ENCODE results near the gene OPCML. TPM values are rescaled to one million over a fixed set of nuclear protein-coding genes. Genes with fewer than 3 reads are reported as not detected.

The OPCML gene
- total and polyA plus RNA-seq, 9 donors, result 0.59 to 3.5 (median 1.5) TPM

DNA sequence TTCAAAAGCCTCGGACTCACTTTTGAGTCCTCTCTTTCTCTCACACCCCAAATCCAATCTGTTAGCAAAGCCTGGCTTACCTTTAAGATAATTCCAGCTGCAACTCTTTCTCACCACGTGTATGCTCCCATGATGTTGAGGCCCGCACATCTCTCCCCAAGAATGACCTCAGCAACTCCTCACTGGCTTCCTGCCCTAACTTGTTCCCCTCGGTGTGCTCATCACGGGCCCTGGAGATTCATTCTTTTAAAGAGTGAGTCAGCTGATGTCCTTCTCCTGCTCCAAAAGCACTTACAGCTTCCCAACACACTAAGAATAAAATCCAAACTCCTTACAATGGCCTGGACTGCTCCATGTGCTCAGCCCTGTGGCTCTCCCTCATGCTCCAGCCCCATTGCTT lies 1041.3 kb downstream of the OPCML start:
- Histone ChIP-seq H3K4me1 (ENCODE audit: control insufficient read depth, insufficient read depth, low read length) (peaks cover 14% of the 10 kb centered on the region), H3K36me3 (ENCODE audit: control insufficient read depth, insufficient read depth, low read length) (no peaks in the 10 kb centered on the region), H3K9me3 (replicated peaks; ENCODE audit: control insufficient read depth, low read depth, low read length) (peaks cover 1% of the 10 kb centered on the region), H3K27me3 (ENCODE audit: control insufficient read depth, insufficient read depth, low read length) (no peaks in the 10 kb centered on the region), H3K27ac (ENCODE audit: low read length) (no peak overlapping the region), H3K4me3 (ENCODE audit: low read length) (no peak overlapping the region)
- WGBS (ENCODE audit: insufficient coverage), result 20% methylated on average over 5 of the region's 5 CpGs
- DNase-seq, result peak; percentile 91

DNA sequence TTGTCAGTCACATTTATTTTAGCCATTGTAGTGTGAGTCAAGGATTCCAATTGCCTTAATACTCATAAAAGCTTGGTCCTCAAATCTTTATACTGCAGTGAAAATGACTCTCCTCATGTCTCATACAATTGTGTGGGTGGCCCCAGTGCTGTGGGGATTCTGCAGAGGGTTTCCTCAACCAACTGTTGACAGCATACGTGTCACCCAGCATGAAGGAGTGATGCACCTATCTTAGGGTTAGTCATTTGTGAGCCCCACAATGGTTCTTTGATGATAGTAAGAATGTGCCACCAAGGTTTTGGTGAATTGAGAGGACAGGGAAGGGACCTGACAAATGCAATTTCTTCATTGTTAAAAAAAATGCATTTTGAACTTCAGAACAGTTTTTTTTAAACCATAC lies 1046.2 kb downstream of the OPCML start:
- H3K4me1 ChIP-seq (ENCODE audit: control insufficient read depth, insufficient read depth, low read length), result peaks cover 6% of the 10 kb centered on the region
- H3K27ac ChIP-seq (ENCODE audit: low read length), result no peak overlapping the region
- H3K4me3 ChIP-seq (ENCODE audit: low read length), result no peak overlapping the region
- H3K9me3 ChIP-seq (replicated peaks; ENCODE audit: control insufficient read depth, low read depth, low read length), result peaks cover 5% of the 10 kb centered on the region
- WGBS (ENCODE audit: insufficient coverage), result no CpG with 5 or more reads among the region's 1 CpG
- no peak for DNase-seq
- no peaks in the 10 kb centered on the region for H3K27me3 ChIP-seq (ENCODE audit: control insufficient read depth, insufficient read depth, low read length)
- no peaks in the 10 kb centered on the region for H3K36me3 ChIP-seq (ENCODE audit: control insufficient read depth, insufficient read depth, low read length)

DNA sequence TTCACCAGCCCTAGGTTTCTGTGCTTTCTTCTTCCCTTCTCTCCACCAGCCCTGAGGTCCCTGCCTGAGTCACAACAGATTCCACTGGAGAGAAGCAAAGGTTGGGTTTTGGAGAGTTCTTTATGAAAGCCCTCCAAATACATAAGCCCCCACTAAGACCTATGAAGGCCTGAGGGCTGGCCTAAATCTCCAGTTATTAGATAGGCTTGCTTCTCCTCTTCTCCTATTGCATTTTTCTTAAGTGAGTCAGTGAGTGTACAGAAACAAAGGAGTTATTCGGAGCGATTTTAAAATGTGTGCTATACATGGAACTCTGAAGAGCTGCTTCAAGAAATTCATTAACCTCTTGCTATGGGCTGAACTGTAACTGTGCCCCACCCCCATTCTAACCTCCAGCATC lies 1057.3 kb downstream of the OPCML start:
- DNase-seq, result no peak

DNA sequence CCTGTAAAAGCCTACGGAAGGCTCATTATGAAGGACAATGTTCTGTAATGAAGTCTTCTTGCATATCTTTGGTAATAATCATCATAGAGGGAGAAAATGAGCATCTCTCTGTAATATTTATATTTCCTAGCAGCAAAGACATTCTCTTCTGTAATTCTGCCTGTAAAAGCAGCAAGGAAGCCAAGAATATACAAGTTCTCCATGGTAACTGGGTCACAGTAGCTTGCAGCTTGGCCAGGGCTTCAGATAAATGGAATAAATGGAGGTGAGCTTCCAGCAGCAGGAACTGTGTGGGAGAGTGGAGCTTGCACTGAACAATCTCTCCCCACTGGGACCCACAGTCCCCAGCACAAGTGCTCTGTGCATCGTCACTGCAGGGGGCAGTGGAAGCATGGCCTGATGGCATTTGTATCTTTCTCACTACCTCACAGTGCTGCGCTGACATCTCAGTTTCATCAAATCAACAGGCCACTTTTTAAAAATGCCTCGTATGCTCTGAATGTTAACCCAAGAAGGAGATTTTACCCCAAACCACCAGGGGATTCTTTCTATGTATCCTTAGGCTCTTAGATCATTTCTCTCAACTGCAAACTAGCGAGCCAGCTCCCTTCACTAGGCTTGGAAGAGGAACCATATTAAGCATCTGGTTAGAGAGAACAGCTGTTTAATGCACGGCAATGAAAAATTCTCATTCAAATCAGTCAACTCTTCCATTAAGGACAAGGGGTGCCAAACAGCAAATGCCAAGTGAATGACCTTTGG lies 1059.7 kb downstream of the OPCML start:
- Histone ChIP-seq H3K36me3 (ENCODE audit: control insufficient read depth, insufficient read depth, low read length) (no peaks in the 10 kb centered on the region), H3K27ac (ENCODE audit: low read length) (peak overlapping the region; percentile 90), H3K9me3 (replicated peaks; ENCODE audit: control insufficient read depth, low read depth, low read length) (no peaks in the 10 kb centered on the region), H3K27me3 (ENCODE audit: control insufficient read depth, insufficient read depth, low read length) (no peaks in the 10 kb centered on the region), H3K4me3 (ENCODE audit: low read length) (no peak overlapping the region), H3K4me1 (ENCODE audit: control insufficient read depth, insufficient read depth, low read length) (peaks cover 19% of the 10 kb centered on the region)
- 27% methylated on average over 3 of the region's 6 CpGs for WGBS (ENCODE audit: insufficient coverage)
- peak; percentile 98 for DNase-seq

More for the DNA sequence above, 1057.3 kb downstream of the OPCML start:
- WGBS (ENCODE audit: insufficient coverage), result no CpG with 5 or more reads among the region's 2 CpGs
- H3K36me3 ChIP-seq (ENCODE audit: control insufficient read depth, insufficient read depth, low read length), result no peaks in the 10 kb centered on the region
- H3K4me3 ChIP-seq (ENCODE audit: low read length), result no peak overlapping the region
- no peaks in the 10 kb centered on the region for H3K27me3 ChIP-seq (ENCODE audit: control insufficient read depth, insufficient read depth, low read length)
- no peaks in the 10 kb centered on the region for H3K9me3 ChIP-seq (replicated peaks; ENCODE audit: control insufficient read depth, low read depth, low read length)
- peaks cover 19% of the 10 kb centered on the region for H3K4me1 ChIP-seq (ENCODE audit: control insufficient read depth, insufficient read depth, low read length)
- no peak overlapping the region for H3K27ac ChIP-seq (ENCODE audit: low read length)

DNA sequence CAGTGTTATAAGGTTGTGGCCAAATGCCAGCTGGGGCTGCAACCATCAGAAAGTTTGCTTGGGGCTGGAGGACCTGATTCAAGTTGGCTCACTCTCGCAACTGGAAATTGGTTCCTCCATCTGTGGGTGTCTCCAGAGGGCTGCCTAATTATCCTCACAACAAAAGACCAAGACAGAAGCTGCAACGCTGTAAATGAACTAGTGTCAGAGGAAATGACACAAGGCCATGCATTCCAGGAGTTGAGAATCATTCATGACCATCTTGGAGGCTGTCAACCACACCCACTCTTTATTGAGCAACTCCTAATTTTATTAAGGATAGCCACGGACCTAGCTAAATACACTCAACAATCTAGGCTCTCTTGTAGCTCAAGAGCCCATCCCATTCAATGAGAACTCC lies 1060.8 kb downstream of the OPCML start:
- peak; percentile 57 for DNase-seq
- Histone ChIP-seq H3K9me3 (replicated peaks; ENCODE audit: control insufficient read depth, low read depth, low read length) (no peaks in the 10 kb centered on the region), H3K36me3 (ENCODE audit: control insufficient read depth, insufficient read depth, low read length) (no peaks in the 10 kb centered on the region), H3K4me1 (ENCODE audit: control insufficient read depth, insufficient read depth, low read length) (peaks cover 19% of the 10 kb centered on the region), H3K4me3 (ENCODE audit: low read length) (no peak overlapping the region), H3K27me3 (ENCODE audit: control insufficient read depth, insufficient read depth, low read length) (no peaks in the 10 kb centered on the region), H3K27ac (ENCODE audit: low read length) (peak overlapping the region; percentile 90)
- WGBS (ENCODE audit: insufficient coverage), result 15% methylated on average over 1 of the region's 3 CpGs

DNA sequence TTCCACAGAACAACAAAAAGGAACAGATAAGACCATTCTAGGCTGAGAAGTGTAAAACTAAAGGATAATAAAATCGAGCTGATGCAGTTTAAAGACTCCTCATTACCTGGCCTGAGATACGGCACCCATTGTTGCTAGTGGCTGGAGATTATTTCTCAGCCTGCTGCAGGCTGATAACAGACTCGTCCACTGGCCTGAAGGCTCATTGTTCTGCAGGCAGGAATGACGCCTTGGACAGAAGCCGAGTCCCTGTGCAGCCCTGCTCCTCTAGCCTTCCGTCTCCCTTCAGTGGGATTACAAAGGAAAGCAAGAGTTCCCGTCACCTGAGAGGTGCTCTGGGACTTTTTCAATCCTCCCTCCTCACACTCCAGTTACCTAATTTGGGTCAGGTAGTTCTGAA lies 1065.3 kb downstream of the OPCML start:
- no peaks in the 10 kb centered on the region for H3K27me3 ChIP-seq (ENCODE audit: control insufficient read depth, insufficient read depth, low read length)
- no peaks in the 10 kb centered on the region for H3K9me3 ChIP-seq (replicated peaks; ENCODE audit: control insufficient read depth, low read depth, low read length)
- WGBS (ENCODE audit: insufficient coverage), result 46% methylated on average over 4 of the region's 7 CpGs
- H3K4me3 ChIP-seq (ENCODE audit: low read length), result no peak overlapping the region
- no peak overlapping the region for H3K27ac ChIP-seq (ENCODE audit: low read length)
- H3K4me1 ChIP-seq (ENCODE audit: control insufficient read depth, insufficient read depth, low read length), result peaks cover 19% of the 10 kb centered on the region
- no peak for DNase-seq
- no peaks in the 10 kb centered on the region for H3K36me3 ChIP-seq (ENCODE audit: control insufficient read depth, insufficient read depth, low read length)

DNA sequence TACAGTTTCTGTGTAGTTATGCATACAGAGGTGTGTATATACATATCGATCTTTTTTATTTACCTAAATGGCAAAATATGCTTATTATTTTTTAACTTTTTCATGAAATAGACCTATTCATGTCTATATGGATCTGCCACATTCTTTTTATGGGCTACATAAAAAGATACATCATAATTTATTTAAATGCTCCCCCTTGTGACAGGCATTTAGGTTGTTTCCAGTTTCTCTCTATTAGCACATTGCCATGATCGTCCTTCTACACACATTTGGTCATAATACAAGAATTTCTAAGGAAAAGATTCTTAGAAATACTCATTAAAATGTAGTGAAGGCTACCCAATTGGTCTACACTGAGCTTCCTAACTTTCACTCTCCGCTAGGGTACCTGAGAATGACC lies 1067.4 kb downstream of the OPCML start:
- DNase-seq, result no peak

DNA sequence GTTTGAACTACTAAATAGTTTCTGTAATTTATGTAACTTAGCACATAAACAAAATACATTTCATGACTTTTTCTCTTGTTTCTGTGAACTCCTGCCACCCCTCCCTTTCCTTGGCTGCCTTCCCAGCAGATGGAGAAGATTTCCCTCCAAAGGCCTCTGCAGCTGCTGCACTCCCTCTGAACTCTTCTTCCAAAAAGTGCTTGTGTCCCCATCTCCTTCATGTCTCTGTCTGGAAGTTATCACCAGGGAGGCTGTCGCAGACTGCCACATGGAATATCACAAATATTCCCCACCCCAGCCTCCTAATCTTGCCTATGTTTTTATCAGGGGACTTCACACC lies 1068.3 kb downstream of the OPCML start:
- Histone ChIP-seq H3K4me3 (ENCODE audit: low read length) (no peak overlapping the region), H3K36me3 (ENCODE audit: control insufficient read depth, insufficient read depth, low read length) (no peaks in the 10 kb centered on the region), H3K9me3 (replicated peaks; ENCODE audit: control insufficient read depth, low read depth, low read length) (peaks cover 4% of the 10 kb centered on the region), H3K4me1 (ENCODE audit: control insufficient read depth, insufficient read depth, low read length) (peaks cover 12% of the 10 kb centered on the region), H3K27me3 (ENCODE audit: control insufficient read depth, insufficient read depth, low read length) (no peaks in the 10 kb centered on the region), H3K27ac (ENCODE audit: low read length) (peak overlapping the region; percentile 79)
- DNase-seq, result peak; percentile 98
- WGBS (ENCODE audit: insufficient coverage), result no CpG with 5 or more reads among the region's 1 CpG

More for the DNA sequence above, 1067.4 kb downstream of the OPCML start:
- Histone ChIP-seq H3K9me3 (replicated peaks; ENCODE audit: control insufficient read depth, low read depth, low read length) (peaks cover 4% of the 10 kb centered on the region), H3K4me3 (ENCODE audit: low read length) (no peak overlapping the region), H3K4me1 (ENCODE audit: control insufficient read depth, insufficient read depth, low read length) (peaks cover 12% of the 10 kb centered on the region), H3K36me3 (ENCODE audit: control insufficient read depth, insufficient read depth, low read length) (no peaks in the 10 kb centered on the region), H3K27ac (ENCODE audit: low read length) (no peak overlapping the region), H3K27me3 (ENCODE audit: control insufficient read depth, insufficient read depth, low read length) (no peaks in the 10 kb centered on the region)
- no CpG with 5 or more reads among the region's 3 CpGs for WGBS (ENCODE audit: insufficient coverage)

DNA sequence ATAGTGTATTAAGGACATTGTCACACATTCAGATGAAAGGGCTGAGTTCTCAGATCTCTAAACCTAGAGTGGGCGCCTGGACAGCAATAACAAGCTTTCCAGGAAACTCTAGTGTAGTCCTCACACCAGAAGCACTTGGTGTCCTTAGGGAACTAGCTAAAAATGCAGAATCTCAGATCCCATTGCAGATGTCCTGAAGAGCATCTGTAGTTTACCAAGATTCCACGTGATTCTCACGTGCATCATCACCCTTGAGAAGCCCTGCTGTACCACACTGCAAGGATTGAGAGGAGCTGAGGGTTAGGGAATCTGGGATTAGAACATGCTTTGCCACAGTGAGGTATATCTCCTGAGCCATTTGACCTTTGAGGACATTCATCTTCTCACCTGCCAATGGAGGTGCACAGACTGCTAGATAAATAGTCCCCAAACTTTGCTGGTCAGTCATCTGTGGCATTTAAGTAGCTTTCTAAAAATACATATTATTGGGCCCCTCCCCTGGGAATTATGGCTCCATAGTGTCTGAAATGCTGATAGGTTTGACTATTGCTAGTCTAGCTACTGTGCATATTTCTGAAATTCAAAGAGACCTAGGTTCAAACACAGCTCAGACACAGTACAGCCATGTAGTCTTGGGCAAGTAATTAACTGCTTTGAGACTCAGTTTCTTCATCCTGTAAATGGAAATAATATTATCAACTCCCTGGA lies 1068.9 kb downstream of the OPCML start:
- H3K36me3 ChIP-seq (ENCODE audit: control insufficient read depth, insufficient read depth, low read length), result no peaks in the 10 kb centered on the region
- H3K9me3 ChIP-seq (replicated peaks; ENCODE audit: control insufficient read depth, low read depth, low read length), result peaks cover 4% of the 10 kb centered on the region
- 31% methylated on average over 3 of the region's 3 CpGs for WGBS (ENCODE audit: insufficient coverage)
- peaks cover 12% of the 10 kb centered on the region for H3K4me1 ChIP-seq (ENCODE audit: control insufficient read depth, insufficient read depth, low read length)
- peak; percentile 93 for DNase-seq
- no peak overlapping the region for H3K4me3 ChIP-seq (ENCODE audit: low read length)
- peak overlapping the region; percentile 79 for H3K27ac ChIP-seq (ENCODE audit: low read length)
- H3K27me3 ChIP-seq (ENCODE audit: control insufficient read depth, insufficient read depth, low read length), result no peaks in the 10 kb centered on the region

DNA sequence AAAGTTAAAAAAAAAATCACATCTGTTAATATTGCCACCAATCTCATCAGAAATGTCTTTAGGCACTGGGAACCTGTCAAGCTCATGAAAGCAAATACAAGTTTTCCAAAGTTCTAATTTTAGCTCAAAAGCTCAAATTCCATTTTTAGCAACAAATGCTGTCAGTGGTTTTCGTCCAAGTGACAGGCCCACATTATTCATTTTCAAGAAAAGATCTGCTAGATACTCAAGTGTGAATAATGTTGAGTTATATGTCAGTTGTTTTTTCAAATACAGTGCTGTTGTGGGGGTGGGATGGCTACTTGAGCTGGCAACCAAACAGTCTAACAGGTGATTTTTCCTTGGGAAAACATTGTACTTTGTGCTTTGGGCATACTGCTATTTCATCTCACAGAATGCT lies 1072.6 kb downstream of the OPCML start:
- no peak overlapping the region for H3K4me3 ChIP-seq (ENCODE audit: low read length)
- H3K36me3 ChIP-seq (ENCODE audit: control insufficient read depth, insufficient read depth, low read length), result no peaks in the 10 kb centered on the region
- no peak overlapping the region for H3K27ac ChIP-seq (ENCODE audit: low read length)
- no CpG with 5 or more reads among the region's 1 CpG for WGBS (ENCODE audit: insufficient coverage)
- no peaks in the 10 kb centered on the region for H3K27me3 ChIP-seq (ENCODE audit: control insufficient read depth, insufficient read depth, low read length)
- peaks cover 12% of the 10 kb centered on the region for H3K4me1 ChIP-seq (ENCODE audit: control insufficient read depth, insufficient read depth, low read length)
- no peak for DNase-seq
- peaks cover 4% of the 10 kb centered on the region for H3K9me3 ChIP-seq (replicated peaks; ENCODE audit: control insufficient read depth, low read depth, low read length)

Measured in muscle of leg (tissue), 11 donors.